Brain pericyte (primary cell): ENCODE data around the gene KRT72.

Experiments used
- DNase-seq: peaks from one replicate; pipeline ENCODE4 v3.0.0-alpha.2; 2012; ENCODE audit warnings: low read depth, low spot score

Gene KRT72

GRCh38 chr12:52600941-52601481 lies at the start of gene KRT72:
Gene KRT72, minus strand, starts transcription at chr12:52601463. Its CDS starts 11 bp downstream, at chr12:52601452.
- DNase-seq: no peak

- no peak for DNase-seq
Observed at GRCh38 chr12:52650520-52651081, 49.3 kb upstream of the KRT72 start.

GRCh38 chr12:52649066-52649465 lies 47.8 kb upstream of the KRT72 start:
- no peak for DNase-seq

- no peak for DNase-seq
Observed at GRCh38 chr12:52648012-52648550, 46.8 kb upstream of the KRT72 start.

GRCh38 chr12:52647601-52648000 lies 46.3 kb upstream of the KRT72 start:
- DNase-seq: no peak

GRCh38 chr12:52646613-52647012 lies 45.4 kb upstream of the KRT72 start:
- DNase-seq: no peak

GRCh38 chr12:52645982-52646381 lies 44.7 kb upstream of the KRT72 start:
- no peak for DNase-seq

GRCh38 chr12:52645120-52645761 lies 44.0 kb upstream of the KRT72 start:
- DNase-seq: no peak

- no peak for DNase-seq
Observed at GRCh38 chr12:52644078-52644415, 42.8 kb upstream of the KRT72 start.

- no peak for DNase-seq
Observed at GRCh38 chr12:52643233-52644077, 42.2 kb upstream of the KRT72 start.

GRCh38 chr12:52641468-52641867 lies 40.2 kb upstream of the KRT72 start:
- DNase-seq: no peak

- no peak for DNase-seq
Observed at GRCh38 chr12:52637299-52637698, 36.0 kb upstream of the KRT72 start.

- no peak for DNase-seq
Observed at GRCh38 chr12:52636592-52637258, 35.5 kb upstream of the KRT72 start.

GRCh38 chr12:52636189-52636588 lies 34.9 kb upstream of the KRT72 start:
- DNase-seq: no peak

GRCh38 chr12:52634266-52635056 lies 33.2 kb upstream of the KRT72 start:
- DNase-seq: no peak

GRCh38 chr12:52633383-52633782 lies 32.1 kb upstream of the KRT72 start:
- no peak for DNase-seq

GRCh38 chr12:52632656-52633055 lies 31.4 kb upstream of the KRT72 start:
- DNase-seq: no peak

- no peak for DNase-seq
Observed at GRCh38 chr12:52631676-52632459, 30.6 kb upstream of the KRT72 start.

- DNase-seq: no peak
Observed at GRCh38 chr12:52631264-52631663, 30.0 kb upstream of the KRT72 start.

- DNase-seq: no peak
Observed at GRCh38 chr12:52630599-52631200, 29.4 kb upstream of the KRT72 start.
